Cardiac fibroblast (primary cell): ENCODE results near the gene SDR42E1.

ENCODE experiments used
- DNase-seq, 2 donors: peaks; one replicate each; pipeline versions ENCODE4 v3.0.0 to v3.0.0-alpha.2; 2010; ENCODE audit warnings: low read depth in 2 of 2
- H3K4me3 ChIP-seq, 2 donors: replicated peaks in 1 of 2; 1 replicate in 1 of 2; 2 replicates in 1 of 2; pipeline ENCODE4 v1.5.1; 2011; ENCODE audit warnings: low read depth in 2 of 2, low read length in 2 of 2, mild to moderate bottlenecking in 2 of 2, moderate library complexity in 1 of 2
- TF ChIP-seq, protein P1 (sequence below): IDR thresholded peaks from one replicate; pipeline ENCODE4 v1.5.1; 2011; ENCODE audit warnings: low read depth, mild to moderate bottlenecking, low read length, inconsistent platforms

Gene SDR42E1

DNA sequence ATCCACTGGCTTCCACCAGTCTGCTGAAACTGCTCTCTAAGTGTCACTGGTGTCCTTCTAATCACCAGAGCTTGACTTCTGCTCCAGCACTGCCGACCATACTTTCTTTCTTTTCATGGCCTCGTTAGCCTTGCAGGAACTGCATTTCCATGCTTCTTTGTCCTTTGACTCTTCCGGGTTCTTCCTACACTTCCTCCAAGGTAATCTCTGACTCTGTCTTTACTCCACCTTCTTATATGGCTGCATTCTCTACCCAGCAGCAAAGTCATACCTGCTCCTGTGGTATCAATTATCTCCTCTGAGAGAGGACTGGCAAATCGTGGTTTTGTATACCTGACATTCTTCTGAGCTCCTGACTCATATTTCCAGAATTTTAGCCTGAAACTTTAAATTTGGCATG is 30.3 kb upstream of the SDR42E1 start:
- TF ChIP-seq, protein P1, sequence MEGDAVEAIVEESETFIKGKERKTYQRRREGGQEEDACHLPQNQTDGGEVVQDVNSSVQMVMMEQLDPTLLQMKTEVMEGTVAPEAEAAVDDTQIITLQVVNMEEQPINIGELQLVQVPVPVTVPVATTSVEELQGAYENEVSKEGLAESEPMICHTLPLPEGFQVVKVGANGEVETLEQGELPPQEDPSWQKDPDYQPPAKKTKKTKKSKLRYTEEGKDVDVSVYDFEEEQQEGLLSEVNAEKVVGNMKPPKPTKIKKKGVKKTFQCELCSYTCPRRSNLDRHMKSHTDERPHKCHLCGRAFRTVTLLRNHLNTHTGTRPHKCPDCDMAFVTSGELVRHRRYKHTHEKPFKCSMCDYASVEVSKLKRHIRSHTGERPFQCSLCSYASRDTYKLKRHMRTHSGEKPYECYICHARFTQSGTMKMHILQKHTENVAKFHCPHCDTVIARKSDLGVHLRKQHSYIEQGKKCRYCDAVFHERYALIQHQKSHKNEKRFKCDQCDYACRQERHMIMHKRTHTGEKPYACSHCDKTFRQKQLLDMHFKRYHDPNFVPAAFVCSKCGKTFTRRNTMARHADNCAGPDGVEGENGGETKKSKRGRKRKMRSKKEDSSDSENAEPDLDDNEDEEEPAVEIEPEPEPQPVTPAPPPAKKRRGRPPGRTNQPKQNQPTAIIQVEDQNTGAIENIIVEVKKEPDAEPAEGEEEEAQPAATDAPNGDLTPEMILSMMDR, result no peak

GRCh38 chr16:82040296-82040695 is 29.0 kb upstream of the SDR42E1 start:
- TF ChIP-seq, protein P1, result no peak
- H3K4me3 ChIP-seq, result no peak overlapping the region
- DNase-seq, result no peak

More for the DNA sequence above, 30.3 kb upstream of the SDR42E1 start:
- DNase-seq, result no peak
- H3K4me3 ChIP-seq, result no peak overlapping the region

GRCh38 chr16:82037666-82038065 is 26.4 kb upstream of the SDR42E1 start:
- TF ChIP-seq, protein P1, result no peak
- no peak overlapping the region for H3K4me3 ChIP-seq
- DNase-seq, result no peak

- H3K4me3 ChIP-seq, result no peak overlapping the region
- TF ChIP-seq, protein P1, result no peak
- DNase-seq, result no peak
Measured at GRCh38 chr16:82037251-82037650, 26.0 kb upstream of the SDR42E1 start.

DNA sequence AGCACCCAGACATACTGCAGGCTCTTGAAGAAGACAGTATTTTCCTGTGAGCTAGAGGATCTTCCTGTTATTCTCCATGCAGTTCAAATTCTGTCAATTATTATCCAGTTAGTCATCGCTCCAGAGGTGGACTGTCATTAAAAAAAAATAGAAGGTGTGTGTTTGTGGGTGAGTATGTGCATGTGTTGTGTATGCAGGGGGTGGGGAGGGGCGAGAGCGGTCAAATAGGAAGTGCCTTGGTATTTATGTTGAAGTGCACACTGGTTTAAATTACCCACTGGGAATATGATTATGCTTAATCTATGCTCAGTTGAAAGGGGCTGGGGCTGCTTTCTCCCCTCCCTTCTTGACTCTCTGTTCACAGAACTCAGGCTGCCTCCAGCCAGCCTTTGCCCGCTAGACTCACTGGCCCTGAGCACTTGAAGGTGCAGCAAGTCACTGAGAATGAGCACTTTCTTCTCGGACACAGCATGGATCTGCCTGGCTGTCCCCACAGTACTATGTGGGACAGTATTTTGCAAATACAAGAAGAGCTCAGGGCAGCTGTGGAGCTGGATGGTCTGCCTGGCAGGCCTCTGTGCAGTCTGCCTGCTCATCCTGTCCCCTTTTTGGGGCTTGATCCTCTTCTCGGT is 23.8 kb upstream of the SDR42E1 start, which contains the start of gene HSD17B2:
HSD17B2 (plus strand) TSS at position 273 of the 632 bp plus-strand sequence; CDS start at position 445, 172 bp downstream.
- no peak within 1 kb of the TSS for H3K4me3 ChIP-seq
- DNase-seq, result peak in 1 of 2 donors; percentile 4

DNA sequence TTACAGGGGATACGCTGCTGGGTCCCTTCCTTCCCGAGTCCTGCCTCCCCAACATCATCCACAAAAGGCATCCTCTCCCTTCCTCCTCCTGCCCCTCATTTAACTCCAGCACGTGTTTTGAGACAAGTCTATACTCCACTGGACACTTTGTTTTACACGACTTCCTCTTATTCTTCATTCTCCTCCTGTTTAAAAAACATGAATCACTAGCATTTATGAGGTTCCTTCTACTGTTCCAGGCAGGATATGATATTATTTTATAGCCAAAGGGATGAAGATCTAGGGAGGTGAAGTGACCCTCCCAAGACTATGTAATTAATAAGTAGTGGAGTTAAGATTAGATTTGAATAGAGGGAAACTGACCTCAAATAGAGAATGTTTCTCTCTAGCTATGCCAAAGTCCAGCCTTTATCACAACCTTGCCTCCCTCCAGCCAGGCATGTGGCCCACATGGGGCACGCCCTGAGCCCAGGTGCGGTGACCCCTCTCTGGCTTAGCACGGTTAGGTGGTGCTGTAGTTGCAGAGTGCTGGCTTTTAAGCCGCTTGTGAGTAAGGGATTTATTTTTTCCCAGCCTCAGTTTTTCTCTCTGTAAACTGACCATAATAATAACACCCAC is 22.5 kb upstream of the SDR42E1 start:
- TF ChIP-seq, protein P1, result no peak
- DNase-seq, result no peak
- H3K4me3 ChIP-seq, result no peak overlapping the region

More for the DNA sequence above, 23.8 kb upstream of the SDR42E1 start, which contains the start of gene HSD17B2:
- TF ChIP-seq, protein P1, result no peak
